Gastroesophageal sphincter (tissue), 4 donors: ENCODE measurements around the gene CACNB4. TPM values are rescaled to one million over a fixed set of nuclear protein-coding genes. Genes with fewer than 3 reads are reported as not detected.

Experiments
- ATAC-seq: fragments of 150-250 bp; one replicate; pipeline ENCODE4 v1.9.1; 2016; ENCODE audit warnings: mild to moderate bottlenecking, moderate library complexity
- H3K27ac ChIP-seq, 4 donors: fragments of 200-600 bp; sonication (generic) in 3 of 4; 1 replicate in 3 of 4; 2 replicates in 1 of 4; pipeline ENCODE4 v1.5.1; 2016 to 2019
- H3K27me3 ChIP-seq: fragments of 200-600 bp; sonication (generic); one replicate; pipeline ENCODE4 v1.5.1; 2019
- H3K36me3 ChIP-seq, 2 donors: fragments of 200-600 bp; sonication (generic); one replicate each; pipeline ENCODE4 v1.5.1; 2019; ENCODE audit warnings: control low read depth in 1 of 2
- H3K4me1 ChIP-seq, 3 donors: fragments of 200-600 bp; sonication (generic); 1 replicate in 2 of 3; 2 replicates in 1 of 3; pipeline ENCODE4 v1.5.1; 2016 to 2019; ENCODE audit warnings: control low read depth in 2 of 3
- H3K4me3 ChIP-seq, 2 donors: fragments of 200-600 bp; sonication (generic); one replicate each; pipeline ENCODE4 v1.5.1; 2019; ENCODE audit warnings: mild to moderate bottlenecking in 1 of 2, moderate library complexity in 1 of 2
- H3K9me3 ChIP-seq, 3 donors: fragments of 200-600 bp; sonication (generic); one replicate each; pipeline ENCODE4 v1.5.1; 2017 to 2019; ENCODE audit warnings: control low read depth in 2 of 3
- CTCF ChIP-seq, 4 experiments: fragments of 200-600 bp in 2 of 4; fragments of 450-650 bp in 2 of 4; sonication (generic) in 1 of 4; IDR thresholded peaks; one replicate each; pipeline ENCODE4 v1.5.1; 2017 to 2019; ENCODE audit warnings: antibody characterized with exemption in 4 of 4, mild to moderate bottlenecking in 2 of 4, moderate library complexity in 2 of 4
- EP300 ChIP-seq: sonication (generic); formaldehyde crosslinking; IDR thresholded peaks from one replicate; pipeline ENCODE4 v1.6.1; 2017; ENCODE audit warnings: antibody characterized with exemption, mild to moderate bottlenecking
- POLR2A ChIP-seq, 2 donors: fragments of 450-650 bp; IDR thresholded peaks; one replicate each; pipeline ENCODE4 v1.6.1; 2017; ENCODE audit warnings: antibody characterized with exemption in 2 of 2, mild to moderate bottlenecking in 2 of 2, moderate library complexity in 1 of 2
- POLR2AphosphoS5 ChIP-seq: sonication (generic); formaldehyde crosslinking; IDR thresholded peaks from one replicate; pipeline ENCODE4 v1.6.1; 2017; ENCODE audit warnings: antibody characterized with exemption
- WGBS, 2 donors: methylation state at CpG; one replicate each; pipeline ENCODE4 v1.1.5; 2018; ENCODE audit warnings: low coverage in 1 of 2; 5-methylcytosine and 5-hydroxymethylcytosine counted together
- total RNA-seq, 4 donors: library from RNA; depleted of rRNA; stranded (reverse); fragments of >200 nt; gene quantifications; one replicate each; pipeline ENCODE4 v1.1.0, GENCODE V29; 2016

CACNB4 gene
- total RNA-seq, 4 donors from 2014 or later, result 1.4 to 5.4 (median 1.9) TPM

- WGBS, 2 donors, result 100% methylated on average over 2 of the region's 12 CpGs; no CpG with 5 or more reads in 1 of the 2 donors
Measured at GRCh38 chr2:151914989-151915628, 183.7 kb downstream of the CACNB4 start.

GRCh38 chr2:151908204-151908882 is 190.5 kb downstream of the CACNB4 start:
- WGBS, 2 donors, result 74 to 88% methylated on average over 2 of the region's 2 CpGs
- Histone ChIP-seq H3K27me3 (no peaks in the 10 kb centered on the region), H3K4me3 (no peak overlapping the region), H3K27ac (no peak overlapping the region), H3K9me3 (no peaks in the 10 kb centered on the region), H3K4me1 (peaks cover 0 to 8% (median 5%) of the 10 kb centered on the region in 3 donors), H3K36me3 (no peaks in the 10 kb centered on the region)
- TF ChIP-seq POLR2AphosphoS5 (no peak), POLR2A (IDR thresholded peaks at IDR 0.05) (no peak), CTCF (IDR thresholded peaks at IDR 0.05) (no peak), EP300 (no peak)
- ATAC-seq, result no peak

More at GRCh38 chr2:151914989-151915628, 183.7 kb downstream of the CACNB4 start:
- no peaks in the 10 kb centered on the region for H3K4me1 ChIP-seq
- H3K9me3 ChIP-seq, result no peaks in the 10 kb centered on the region
- H3K36me3 ChIP-seq, result no peaks in the 10 kb centered on the region
- H3K4me3 ChIP-seq, result no peak overlapping the region
- TF ChIP-seq CTCF (IDR thresholded peaks at IDR 0.05) (no peak), POLR2A (IDR thresholded peaks at IDR 0.05) (no peak), POLR2AphosphoS5 (no peak), EP300 (no peak)
- ATAC-seq, result no peak
- H3K27ac ChIP-seq, result no peak overlapping the region
- H3K27me3 ChIP-seq, result no peaks in the 10 kb centered on the region

GRCh38 chr2:151907286-151908203 is 191.3 kb downstream of the CACNB4 start:
- ATAC-seq, result no peak
- H3K4me3 ChIP-seq, result no peak overlapping the region

GRCh38 chr2:151906633-151906998 is 192.2 kb downstream of the CACNB4 start:
- no peaks in the 10 kb centered on the region for H3K9me3 ChIP-seq
- H3K27ac ChIP-seq, result no peak overlapping the region

More at GRCh38 chr2:151907286-151908203, 191.3 kb downstream of the CACNB4 start:
- Histone ChIP-seq H3K27me3 (no peaks in the 10 kb centered on the region), H3K4me1 (peaks cover 0 to 8% (median 5%) of the 10 kb centered on the region in 3 donors), H3K9me3 (no peaks in the 10 kb centered on the region), H3K27ac (no peak overlapping the region), H3K36me3 (no peaks in the 10 kb centered on the region)
- no peak for TF ChIP-seq POLR2AphosphoS5
- TF ChIP-seq POLR2A (IDR thresholded peaks at IDR 0.05), result no peak
- TF ChIP-seq CTCF (IDR thresholded peaks at IDR 0.05), result no peak
- TF ChIP-seq EP300, result no peak
- WGBS, 2 donors, result 58 to 67% methylated on average over 4 to 6 of the region's 6 CpGs

More at GRCh38 chr2:151906633-151906998, 192.2 kb downstream of the CACNB4 start:
- no peak for ATAC-seq
- Histone ChIP-seq H3K4me1 (peaks cover 0 to 8% (median 5%) of the 10 kb centered on the region in 3 donors), H3K27me3 (no peaks in the 10 kb centered on the region), H3K4me3 (no peak overlapping the region), H3K36me3 (no peaks in the 10 kb centered on the region)
- TF ChIP-seq CTCF (IDR thresholded peaks at IDR 0.05) (no peak), POLR2A (IDR thresholded peaks at IDR 0.05) (no peak), EP300 (no peak), POLR2AphosphoS5 (no peak)
- WGBS, 2 donors, result 83 to 100% methylated on average over 1 to 2 of the region's 2 CpGs
